ENCODE results near the gene SYNPO. TPM values are rescaled to one million over a fixed set of nuclear protein-coding genes. Genes with fewer than 3 reads are reported as not detected.
A peak's percentile ranks its signal among the peaks of the same experiment; 100 is the strongest.

SYNPO gene
- total RNA-seq, 1 donor from 2014 or later = 587 TPM

DNA sequence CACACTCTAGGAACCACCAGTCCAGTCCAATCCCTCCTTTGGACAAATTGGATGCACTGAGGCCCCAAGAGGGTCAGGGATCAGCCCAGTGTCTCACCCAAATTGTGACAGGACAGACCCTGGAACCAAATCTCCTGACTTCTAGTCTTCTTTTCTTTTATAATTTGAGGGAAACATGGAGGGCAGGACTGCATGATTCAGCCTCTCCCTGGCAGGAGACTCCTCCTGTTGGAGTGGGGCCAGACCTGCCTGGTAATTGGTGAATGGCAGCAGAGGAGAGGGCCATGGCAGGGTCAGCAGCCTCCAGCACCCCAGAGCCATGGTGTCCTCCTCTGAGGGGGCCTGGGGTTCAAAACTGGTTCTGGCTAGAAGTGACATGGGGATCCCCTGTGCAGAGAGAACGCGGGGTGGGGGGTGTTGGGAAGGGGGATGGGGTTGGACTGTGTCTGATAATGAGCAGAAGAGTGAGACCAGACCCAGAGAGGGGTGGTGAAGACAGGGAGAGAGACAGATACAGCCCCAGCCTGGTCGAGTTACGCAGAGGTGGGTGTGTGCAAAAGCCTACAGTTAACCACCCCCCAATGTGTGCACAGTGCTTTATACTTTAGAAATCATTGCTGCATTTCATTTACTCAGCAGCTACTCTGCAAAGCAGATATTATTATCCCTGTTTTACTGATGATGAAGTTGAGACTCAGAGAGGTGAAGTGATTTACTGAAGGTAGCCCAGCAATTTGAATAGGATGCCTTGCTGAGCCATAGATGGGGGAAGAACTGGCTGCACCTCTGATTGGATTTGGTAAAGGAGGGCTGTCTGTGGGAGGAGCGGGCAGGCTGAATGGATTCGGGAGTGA, 3.8 kb upstream of the SYNPO start:
- intact Hi-C loops (cut with DNase I) = no loop called here
- ATAC-seq = no peak

GRCh38 chr5:150637245-150638052, 3.0 kb upstream of the SYNPO start:
- ATAC-seq (no peak), DNase-seq (ENCODE audit: missing footprints) (no peak)
- intact Hi-C loops (cut with DNase I) = no loop called here

More for the DNA sequence above, 3.8 kb upstream of the SYNPO start:
- no peak for DNase-seq (ENCODE audit: missing footprints)

GRCh38 chr5:150638053-150638444, 2.4 kb upstream of the SYNPO start:
- ATAC-seq (no peak), DNase-seq (ENCODE audit: missing footprints) (no peak)
- intact Hi-C loops (cut with DNase I) = no loop called here

- DNase-seq (ENCODE audit: missing footprints) (no peak), ATAC-seq (no peak)
- intact Hi-C loops (cut with DNase I) = no loop called here
Measured at GRCh38 chr5:150638488-150639376, 1.7 kb upstream of the SYNPO start.

DNA sequence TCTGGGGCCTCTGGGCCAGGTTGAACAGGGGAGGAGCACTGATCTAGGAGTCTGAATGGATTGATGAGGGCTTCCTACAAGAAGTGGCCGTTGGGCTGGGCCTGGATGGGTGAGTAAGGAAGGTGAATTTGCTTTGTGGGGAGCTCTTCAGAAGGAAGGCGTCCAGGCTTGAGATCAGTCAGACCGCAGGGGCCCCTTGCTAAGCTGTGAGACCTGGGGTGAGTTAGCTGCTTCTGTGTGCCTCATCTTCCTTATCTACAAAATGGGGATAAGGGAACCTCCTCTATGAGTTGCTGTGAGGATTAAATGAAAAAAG, 1.1 kb upstream of the SYNPO start:
- ATAC-seq (no peak), DNase-seq (ENCODE audit: missing footprints) (no peak)
- intact Hi-C loops (cut with DNase I) = no loop called here

GRCh38 chr5:150639751-150640150, 709 bp upstream of the SYNPO start:
- intact Hi-C loops (cut with DNase I) = loop anchor here (2.0 kb wide), 1 partner anchor 13 kb away; no protein-coding TSS in a partner anchor
- DNase-seq (ENCODE audit: missing footprints) = no peak
- ATAC-seq = no peak

DNA sequence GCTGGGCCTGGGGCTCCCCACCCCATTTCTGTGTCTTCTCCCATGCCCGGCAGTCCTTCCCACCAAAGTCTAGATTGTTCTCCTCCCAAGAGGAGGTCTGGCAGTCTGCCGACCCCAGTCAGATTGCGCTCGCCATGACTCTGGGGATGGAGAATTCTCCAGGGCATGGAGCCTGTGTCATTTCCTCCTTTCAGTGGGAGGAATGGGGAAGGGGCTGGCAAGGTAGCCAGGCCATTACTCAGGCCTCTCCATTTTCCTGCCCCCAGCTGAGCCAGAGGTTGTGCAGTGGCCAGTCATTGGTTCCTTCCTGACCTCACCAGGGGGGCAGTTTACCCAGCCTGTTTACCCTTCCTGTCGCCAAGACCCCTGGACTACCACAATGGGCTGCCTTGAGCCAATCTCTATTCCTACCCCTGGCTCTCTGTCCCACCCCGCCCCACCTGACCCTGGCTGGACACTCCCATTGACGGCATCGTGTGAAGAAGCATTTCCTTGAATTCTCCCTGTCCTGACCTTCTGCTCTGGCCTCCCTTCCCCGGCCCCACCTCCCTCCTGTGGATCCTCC, 628 bp downstream of the SYNPO start:
- ATAC-seq (peak; percentile 32), DNase-seq (ENCODE audit: missing footprints) (no peak)
- intact Hi-C loops (cut with DNase I) = loop anchor here (2.0 kb wide), 1 partner anchor 14 kb away; no protein-coding TSS in a partner anchor

- ATAC-seq = no peak
- intact Hi-C loops (cut with DNase I) = loop anchor here (2.0 kb wide), 1 partner anchor 15 kb away; no protein-coding TSS in a partner anchor
- no peak for DNase-seq (ENCODE audit: missing footprints)
Measured at GRCh38 chr5:150641824-150642566, 1.5 kb downstream of the SYNPO start.

DNA sequence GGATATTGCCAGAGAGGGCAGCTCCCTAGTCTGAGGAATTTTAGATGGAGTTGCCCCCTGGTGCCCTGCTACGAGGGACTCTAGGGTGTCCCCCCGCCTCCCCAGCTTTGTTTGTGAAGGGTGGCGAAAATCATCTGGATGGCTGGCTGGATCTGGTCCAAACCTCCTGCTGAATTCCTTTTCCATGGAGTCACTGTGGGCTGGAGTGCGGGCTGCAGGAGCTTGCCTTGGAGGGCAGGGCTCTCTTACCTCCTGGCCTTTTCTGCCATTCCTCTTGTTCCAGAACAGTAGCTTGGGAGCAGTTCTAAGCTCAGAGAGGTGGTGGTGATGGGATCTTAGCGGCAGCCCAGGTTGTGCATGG, 2.1 kb downstream of the SYNPO start:
- ATAC-seq = peak; percentile 26
- DNase-seq (ENCODE audit: missing footprints) = no peak
- intact Hi-C loops (cut with DNase I) = no loop called here

- intact Hi-C loops (cut with DNase I) = no loop called here
- ATAC-seq (no peak), DNase-seq (ENCODE audit: missing footprints) (no peak)
Measured at GRCh38 chr5:150642991-150643710, 2.7 kb downstream of the SYNPO start.

DNA sequence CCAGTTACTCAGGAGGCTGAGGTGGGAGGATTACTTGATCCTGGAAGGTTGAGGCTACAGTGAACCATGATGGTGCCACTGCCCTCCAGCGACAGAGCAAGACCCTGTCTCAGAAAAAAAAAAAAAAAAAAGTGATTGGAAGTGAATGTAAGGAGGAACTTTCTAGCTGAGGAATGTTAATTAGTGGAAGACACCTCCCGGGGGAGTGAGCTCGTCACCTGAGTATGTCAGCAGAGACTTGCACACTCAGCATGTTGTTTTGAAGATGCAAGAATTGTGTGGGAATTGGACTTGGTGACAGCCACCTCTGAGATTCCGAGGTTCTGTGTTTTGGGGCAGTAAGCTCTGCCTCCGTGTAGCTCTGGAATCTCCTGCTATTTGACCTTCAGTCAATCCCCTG, 3.6 kb downstream of the SYNPO start:
- no peak for DNase-seq (ENCODE audit: missing footprints)
- ATAC-seq = no peak
- intact Hi-C loops (cut with DNase I) = no loop called here

DNA sequence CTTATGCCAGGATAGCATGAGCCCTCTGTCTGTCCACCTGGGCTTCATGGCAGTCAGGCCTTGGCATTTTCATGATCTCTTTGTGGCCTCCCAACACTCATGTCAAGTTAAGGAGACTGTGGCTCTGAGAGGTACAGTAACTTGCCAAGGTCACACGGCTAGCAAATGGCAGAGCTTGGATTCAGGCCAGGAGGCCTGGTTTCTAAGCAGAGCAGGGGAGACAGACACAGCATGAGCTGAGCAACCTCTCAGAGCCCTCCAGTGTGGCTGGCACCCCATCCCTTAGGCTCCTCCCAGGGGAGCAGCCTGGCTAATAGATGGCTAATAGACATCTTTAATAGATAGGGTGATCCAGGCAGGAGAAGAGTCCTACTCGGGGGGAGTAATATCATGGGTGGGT, 4.1 kb downstream of the SYNPO start:
- intact Hi-C loops (cut with DNase I) = no loop called here
- peak; percentile 21 for ATAC-seq
- no peak for DNase-seq (ENCODE audit: missing footprints)

GRCh38 chr5:150645070-150645700, 4.7 kb downstream of the SYNPO start:
- no peak for DNase-seq (ENCODE audit: missing footprints)
- ATAC-seq = no peak
- intact Hi-C loops (cut with DNase I) = loop anchor here (5.0 kb wide), 1 partner anchor 33 kb away; no protein-coding TSS in a partner anchor

- ATAC-seq = peak; percentile 64
- intact Hi-C loops (cut with DNase I) = loop anchor here (5.0 kb wide), 1 partner anchor 35 kb away; no protein-coding TSS in a partner anchor
- peak; percentile 89 for DNase-seq (ENCODE audit: missing footprints)
Measured at GRCh38 chr5:150647275-150648251, 7.1 kb downstream of the SYNPO start.

DNA sequence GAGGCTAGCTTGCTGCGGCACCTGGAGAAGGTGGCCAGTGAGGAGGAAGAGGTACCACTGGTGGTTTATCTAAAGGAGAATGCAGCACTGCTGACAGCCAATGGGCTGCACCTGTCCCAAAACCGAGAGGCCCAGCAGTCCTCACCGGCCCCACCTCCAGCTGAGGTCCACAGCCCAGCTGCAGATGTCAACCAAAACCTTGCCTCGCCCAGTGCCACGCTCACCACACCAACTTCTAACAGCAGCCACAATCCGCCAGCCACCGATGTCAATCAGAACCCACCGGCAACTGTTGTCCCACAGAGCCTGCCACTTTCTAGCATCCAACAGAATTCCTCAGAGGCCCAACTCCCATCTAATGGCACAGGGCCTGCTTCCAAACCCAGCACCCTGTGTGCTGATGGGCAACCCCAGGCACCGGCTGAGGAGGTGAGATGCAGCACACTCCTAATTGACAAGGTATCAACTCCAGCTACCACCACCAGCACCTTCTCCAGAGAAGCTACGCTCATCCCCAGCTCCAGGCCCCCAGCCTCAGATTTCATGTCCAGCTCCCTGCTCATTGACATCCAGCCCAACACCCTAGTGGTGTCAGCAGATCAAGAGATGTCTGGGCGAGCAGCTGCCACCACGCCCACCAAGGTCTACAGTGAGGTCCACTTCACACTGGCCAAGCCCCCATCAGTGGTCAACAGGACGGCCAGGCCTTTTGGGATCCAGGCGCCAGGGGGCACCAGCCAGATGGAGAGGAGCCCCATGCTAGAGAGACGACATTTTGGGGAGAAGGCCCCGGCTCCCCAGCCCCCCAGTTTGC, 8.0 kb downstream of the SYNPO start:
- ATAC-seq = no peak
- intact Hi-C loops (cut with DNase I) = loop anchor here (5.0 kb wide), 1 partner anchor 36 kb away; no protein-coding TSS in a partner anchor
- DNase-seq (ENCODE audit: missing footprints) = no peak
